ENCODE measurements around the gene ARHGEF11.

The ARHGEF11 gene

DNA sequence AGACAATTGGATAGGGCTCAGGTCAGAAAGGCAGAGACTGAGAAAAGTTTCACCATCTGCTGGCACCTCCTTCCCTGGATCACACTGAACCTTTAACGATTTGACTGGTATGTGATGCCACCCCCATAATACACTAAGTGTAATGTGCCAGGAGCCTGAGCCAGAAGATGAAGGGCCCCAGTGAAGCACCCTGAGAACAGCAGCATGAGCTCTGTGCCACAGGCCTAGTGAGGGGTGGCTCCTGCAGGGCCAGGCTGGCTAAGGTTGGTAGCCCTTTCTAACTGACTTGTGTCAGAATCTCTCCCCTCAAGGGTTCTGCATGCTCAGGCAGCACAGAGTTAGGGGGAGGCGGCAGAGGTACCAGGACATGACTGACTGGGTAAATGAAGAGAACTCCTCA, 38.9 kb downstream of the ARHGEF11 start:
- Mint-ChIP-seq H3K27me3 (peaks cover 32 to 36% of the 10 kb centered on the region in 2 donors), H3K9me3 (no peaks in the 10 kb centered on the region), H3K27ac (no peak overlapping the region), H3K4me3 (no peak overlapping the region), H3K4me1 (ENCODE audit: low read depth in 2 of 2) (no peaks in the 10 kb centered on the region), H3K36me3 (ENCODE audit: insufficient read depth) (no peaks in the 10 kb centered on the region)
- DNase-seq (no peak), ATAC-seq (replicated peaks) (no peak)

DNA sequence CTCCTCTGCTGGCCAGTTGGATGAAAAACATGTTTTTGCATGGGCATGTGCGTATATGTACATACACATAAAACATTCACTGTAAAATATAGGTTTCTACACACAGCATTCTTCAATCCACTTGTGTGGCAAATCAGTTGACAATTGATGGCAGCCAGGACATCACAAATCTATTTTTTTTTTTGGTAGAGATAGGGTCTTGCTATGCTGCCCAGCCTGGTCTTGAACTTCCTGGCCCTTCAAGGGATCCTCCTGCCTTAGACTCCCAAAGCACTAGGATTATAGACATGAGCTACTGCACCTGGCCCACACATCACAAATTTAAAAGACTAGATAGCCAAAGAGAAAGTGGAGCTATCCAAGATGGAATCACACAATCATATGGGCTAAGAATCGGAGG, 39.6 kb downstream of the ARHGEF11 start:
- Mint-ChIP-seq H3K36me3 (ENCODE audit: insufficient read depth) (no peaks in the 10 kb centered on the region), H3K9me3 (no peaks in the 10 kb centered on the region), H3K27me3 (peaks cover 32 to 39% of the 10 kb centered on the region in 2 donors), H3K4me1 (ENCODE audit: low read depth in 2 of 2) (no peaks in the 10 kb centered on the region), H3K4me3 (no peak overlapping the region), H3K27ac (no peak overlapping the region)
- ATAC-seq (replicated peaks): no peak
- DNase-seq: no peak

DNA sequence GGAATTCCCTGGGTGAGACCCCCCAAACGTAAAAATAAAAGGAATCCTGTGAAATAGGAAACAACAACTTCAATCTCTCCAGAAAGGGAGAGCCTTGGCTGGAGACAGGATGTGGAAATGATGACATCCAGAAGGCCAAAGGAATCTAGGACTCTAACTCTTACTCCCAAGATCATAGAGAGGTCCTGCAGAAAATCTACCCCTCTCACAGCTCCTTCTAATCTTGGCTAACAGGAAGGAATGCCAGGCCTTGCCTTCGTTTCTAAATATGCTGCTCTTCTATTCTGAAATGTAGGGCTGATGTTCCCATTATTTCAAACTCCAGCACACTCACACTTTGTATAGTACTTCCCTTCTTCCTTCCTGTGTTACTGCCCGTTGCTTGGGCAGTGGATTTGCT, 40.7 kb downstream of the ARHGEF11 start:
- no peak for ATAC-seq (replicated peaks)
- DNase-seq: no peak
- H3K27ac Mint-ChIP-seq: no peak overlapping the region
- no peaks in the 10 kb centered on the region for H3K4me1 Mint-ChIP-seq (ENCODE audit: low read depth in 2 of 2)
- H3K4me3 Mint-ChIP-seq: no peak overlapping the region
- H3K27me3 Mint-ChIP-seq: peaks cover 31 to 41% of the 10 kb centered on the region in 2 donors
- no peaks in the 10 kb centered on the region for H3K36me3 Mint-ChIP-seq (ENCODE audit: insufficient read depth)
- no peaks in the 10 kb centered on the region for H3K9me3 Mint-ChIP-seq

DNA sequence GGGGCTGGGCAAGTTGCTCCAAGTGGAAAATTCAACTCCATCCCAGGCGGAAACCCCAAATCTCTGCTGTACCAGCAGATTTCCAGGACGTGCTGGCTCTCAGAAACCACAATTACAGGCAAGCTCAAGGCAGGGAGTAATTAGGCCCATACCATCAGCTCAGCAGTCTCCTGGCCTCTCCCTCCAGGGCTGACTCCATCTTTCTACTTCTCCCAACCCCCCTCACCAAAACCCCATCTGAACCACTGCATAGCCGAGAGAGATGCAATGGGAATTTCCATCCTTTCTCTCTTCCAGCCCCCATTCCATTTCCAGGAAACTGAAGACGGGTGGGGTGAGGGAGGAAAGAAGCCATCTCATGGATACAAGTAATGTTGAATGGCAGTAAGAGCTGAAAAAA, 41.2 kb downstream of the ARHGEF11 start:
- DNase-seq (no peak), ATAC-seq (replicated peaks) (no peak)
- Mint-ChIP-seq H3K4me1 (ENCODE audit: low read depth in 2 of 2) (no peaks in the 10 kb centered on the region), H3K27ac (no peak overlapping the region), H3K9me3 (no peaks in the 10 kb centered on the region), H3K4me3 (no peak overlapping the region), H3K36me3 (ENCODE audit: insufficient read depth) (no peaks in the 10 kb centered on the region), H3K27me3 (peaks cover 27 to 41% of the 10 kb centered on the region in 2 donors)

DNA sequence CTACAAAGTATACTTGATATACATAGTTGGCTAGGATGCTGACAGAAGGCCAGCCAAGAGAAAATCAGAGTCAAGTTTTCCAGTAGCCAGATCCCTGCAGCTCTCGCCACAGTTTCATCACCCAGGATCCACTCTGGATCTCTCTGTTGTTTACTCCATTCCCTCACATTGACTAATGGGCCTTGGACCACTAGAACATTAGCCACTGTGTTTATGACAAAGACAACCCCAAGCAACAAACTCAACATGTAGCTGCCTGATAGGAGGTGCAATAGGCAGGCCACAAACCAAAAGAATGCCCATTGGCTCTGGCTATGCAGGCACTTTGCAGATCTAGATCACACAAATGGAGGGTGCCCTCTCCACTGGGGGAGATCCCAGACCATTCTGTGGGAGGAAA, 44.2 kb downstream of the ARHGEF11 start:
- DNase-seq (no peak), ATAC-seq (replicated peaks) (no peak)
- peaks cover 32 to 56% of the 10 kb centered on the region in 2 donors for H3K27me3 Mint-ChIP-seq
- no peaks in the 10 kb centered on the region for H3K4me1 Mint-ChIP-seq (ENCODE audit: low read depth in 2 of 2)
- no peak overlapping the region for H3K27ac Mint-ChIP-seq
- no peaks in the 10 kb centered on the region for H3K9me3 Mint-ChIP-seq
- no peaks in the 10 kb centered on the region for H3K36me3 Mint-ChIP-seq (ENCODE audit: insufficient read depth)
- H3K4me3 Mint-ChIP-seq: no peak overlapping the region

DNA sequence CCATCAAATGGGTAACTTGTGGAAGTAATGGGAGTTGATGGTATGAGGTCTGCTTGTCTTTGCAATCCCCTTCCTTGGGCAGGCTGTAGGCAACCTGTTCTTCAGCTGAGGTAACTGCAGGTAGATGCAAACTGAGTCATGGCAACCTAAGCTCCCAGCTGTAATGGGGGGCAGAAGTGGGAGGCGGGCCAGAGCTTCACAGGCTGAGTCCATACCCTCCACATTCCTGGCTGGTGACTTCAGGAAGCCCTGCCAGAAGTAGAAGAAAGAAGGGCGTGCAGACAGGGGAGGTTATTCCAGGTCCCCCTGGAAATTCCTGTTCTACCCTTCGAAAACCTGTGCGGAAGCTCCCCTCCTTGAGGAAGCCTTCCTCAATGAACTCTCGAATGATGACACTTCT, 44.9 kb downstream of the ARHGEF11 start:
- no peak for ATAC-seq (replicated peaks)
- Mint-ChIP-seq H3K27me3 (peaks cover 38 to 62% of the 10 kb centered on the region in 2 donors), H3K27ac (no peak overlapping the region), H3K4me1 (ENCODE audit: low read depth in 2 of 2) (no peaks in the 10 kb centered on the region), H3K4me3 (no peak overlapping the region), H3K36me3 (ENCODE audit: insufficient read depth) (no peaks in the 10 kb centered on the region), H3K9me3 (no peaks in the 10 kb centered on the region)
- DNase-seq: no peak

DNA sequence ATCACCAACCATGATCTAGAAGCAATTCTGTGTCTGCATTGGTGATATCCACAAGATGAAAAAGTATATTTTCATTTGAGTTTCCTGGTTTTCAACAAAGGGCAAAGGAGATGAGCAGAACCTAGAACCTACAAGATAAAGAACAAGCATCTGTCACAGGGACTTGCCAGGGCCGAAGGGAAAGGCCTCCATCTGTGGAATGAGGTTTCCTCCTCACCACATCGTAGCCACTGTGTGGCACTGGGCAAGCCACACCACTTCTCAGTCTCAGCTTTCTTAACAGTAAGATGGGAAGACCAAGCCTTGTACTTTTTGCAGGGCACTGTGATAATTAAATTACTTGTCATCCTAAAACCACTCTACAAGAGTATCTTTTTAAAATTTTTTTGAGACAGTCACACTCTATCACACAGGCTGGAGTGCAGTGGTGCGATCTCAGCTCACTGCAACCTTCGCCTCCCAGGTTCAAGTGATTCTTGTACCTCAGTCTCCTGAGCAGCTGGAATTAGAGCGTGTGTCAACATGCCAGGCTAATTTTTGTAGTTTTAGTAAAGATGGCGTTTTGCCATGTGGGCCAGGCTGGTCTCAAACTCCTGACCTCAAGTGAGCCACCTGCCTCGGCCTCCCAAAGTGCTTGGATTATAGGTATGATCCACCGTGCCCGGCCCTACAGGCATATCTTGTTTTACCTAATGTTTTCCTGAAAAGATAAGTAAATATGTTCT, 45.8 kb downstream of the ARHGEF11 start:
- Mint-ChIP-seq H3K27me3 (peaks cover 39 to 64% of the 10 kb centered on the region in 2 donors), H3K36me3 (ENCODE audit: insufficient read depth) (no peaks in the 10 kb centered on the region), H3K27ac (no peak overlapping the region), H3K4me3 (no peak overlapping the region), H3K4me1 (ENCODE audit: low read depth in 2 of 2) (no peaks in the 10 kb centered on the region), H3K9me3 (no peaks in the 10 kb centered on the region)
- ATAC-seq (replicated peaks) (no peak), DNase-seq (no peak)

DNA sequence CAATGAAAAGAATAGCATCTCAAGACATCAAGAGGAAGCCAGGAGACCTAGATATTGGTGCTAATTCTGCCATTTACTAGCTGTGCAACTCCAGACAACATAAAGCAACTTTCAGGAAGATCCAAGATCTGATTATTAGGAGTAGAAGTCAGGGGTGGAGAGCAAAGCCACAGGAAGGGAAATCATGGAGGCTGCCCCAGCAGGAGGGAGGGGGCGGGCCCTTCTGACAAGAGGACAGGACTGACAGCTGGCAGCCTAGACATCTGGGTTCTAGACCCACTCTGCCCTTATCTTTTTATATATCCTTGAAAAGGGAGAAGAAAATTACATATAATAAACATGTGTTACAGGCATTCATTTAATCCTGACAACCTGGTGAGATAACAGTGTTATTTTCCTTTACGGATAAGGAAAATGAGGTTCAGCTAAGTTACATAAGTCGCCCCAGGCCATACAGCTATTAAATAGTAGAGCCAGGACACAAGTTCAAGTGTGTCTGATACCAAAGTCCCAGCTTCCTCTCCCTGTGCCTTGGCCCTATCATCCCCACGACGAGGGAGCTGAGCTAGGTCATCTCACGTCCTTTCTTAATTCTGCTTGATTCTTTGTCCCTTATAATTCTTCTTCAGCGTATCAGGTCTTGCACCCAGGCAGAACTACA, 46.6 kb downstream of the ARHGEF11 start:
- Mint-ChIP-seq H3K4me1 (ENCODE audit: low read depth in 2 of 2) (no peaks in the 10 kb centered on the region), H3K27ac (no peak overlapping the region), H3K4me3 (no peak overlapping the region), H3K36me3 (ENCODE audit: insufficient read depth) (no peaks in the 10 kb centered on the region), H3K9me3 (no peaks in the 10 kb centered on the region), H3K27me3 (peaks cover 33 to 64% of the 10 kb centered on the region in 2 donors)
- ATAC-seq (replicated peaks) (no peak), DNase-seq (no peak)

DNA sequence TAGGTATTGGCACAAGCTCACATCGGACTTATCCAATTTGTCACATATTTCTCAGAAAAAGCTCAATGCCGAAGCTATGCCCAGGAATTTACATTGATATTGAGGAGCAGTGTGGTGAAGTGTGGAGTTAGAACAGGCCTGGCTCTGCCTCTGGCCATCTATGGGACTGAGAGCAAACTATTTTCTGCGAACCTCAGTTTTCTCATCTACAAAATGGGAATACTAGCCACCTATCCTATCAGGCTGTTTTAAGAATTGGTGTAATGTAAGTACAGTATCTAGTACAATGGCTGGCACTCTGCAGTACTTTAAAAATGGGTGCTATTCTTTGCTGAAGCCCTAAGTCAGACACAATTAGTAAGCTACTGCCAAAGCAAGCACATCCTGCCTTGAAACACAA, 47.2 kb downstream of the ARHGEF11 start:
- Mint-ChIP-seq H3K4me1 (ENCODE audit: low read depth in 2 of 2) (no peaks in the 10 kb centered on the region), H3K27me3 (peaks cover 32 to 66% of the 10 kb centered on the region in 2 donors), H3K36me3 (ENCODE audit: insufficient read depth) (no peaks in the 10 kb centered on the region), H3K27ac (no peak overlapping the region), H3K4me3 (no peak overlapping the region), H3K9me3 (no peaks in the 10 kb centered on the region)
- no peak for ATAC-seq (replicated peaks)
- no peak for DNase-seq

DNA sequence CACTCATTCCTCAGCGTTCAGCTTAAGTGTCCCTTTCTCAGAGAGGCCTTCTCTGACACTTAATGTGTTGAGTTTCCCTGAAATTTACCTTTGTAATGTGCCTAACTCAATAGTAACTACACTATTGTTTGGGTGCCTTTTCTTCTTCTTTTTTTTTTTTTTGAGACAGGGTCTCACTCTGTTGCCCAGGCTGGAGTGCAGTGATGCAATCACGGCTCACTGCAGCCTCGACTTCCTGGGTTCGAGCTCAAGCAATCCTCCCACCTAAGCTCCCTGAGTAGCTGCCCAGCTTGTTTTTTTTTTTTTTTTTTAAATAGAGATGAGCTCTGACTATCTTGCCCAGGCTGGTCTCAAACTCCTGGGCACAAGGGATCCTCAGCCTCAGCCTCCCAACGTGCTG, 50.1 kb downstream of the ARHGEF11 start:
- Mint-ChIP-seq H3K4me1 (ENCODE audit: low read depth in 2 of 2) (no peaks in the 10 kb centered on the region), H3K9me3 (no peaks in the 10 kb centered on the region), H3K4me3 (no peak overlapping the region), H3K36me3 (ENCODE audit: insufficient read depth) (no peaks in the 10 kb centered on the region), H3K27ac (no peak overlapping the region), H3K27me3 (peaks cover 27 to 55% of the 10 kb centered on the region in 2 donors)
- no peak for DNase-seq
- no peak for ATAC-seq (replicated peaks)

DNA sequence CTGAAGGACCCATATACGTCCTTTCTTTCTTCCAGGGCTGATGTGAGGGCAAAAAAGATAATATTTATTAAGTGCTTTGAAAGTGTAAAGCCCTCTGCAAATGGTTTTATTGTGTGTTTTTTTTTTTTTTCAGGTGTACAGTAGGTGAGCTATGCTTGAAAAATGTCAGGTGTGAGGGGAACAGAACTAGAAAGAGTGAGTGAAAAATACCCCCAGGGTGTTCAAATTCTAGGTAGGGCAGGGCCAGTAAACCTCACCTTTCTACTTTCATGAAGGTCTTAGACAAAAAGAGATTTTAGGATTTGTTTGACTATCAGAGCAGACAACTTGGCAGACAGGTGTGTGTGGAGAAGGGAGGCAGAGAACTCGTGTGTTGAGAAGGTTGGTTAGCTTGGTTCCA, 51.3 kb downstream of the ARHGEF11 start:
- H3K4me3 Mint-ChIP-seq: no peak overlapping the region
- H3K27ac Mint-ChIP-seq: no peak overlapping the region
- DNase-seq: no peak
- no peaks in the 10 kb centered on the region for H3K9me3 Mint-ChIP-seq
- H3K27me3 Mint-ChIP-seq: peaks cover 31 to 55% of the 10 kb centered on the region in 2 donors
- no peak for ATAC-seq (replicated peaks)
- no peaks in the 10 kb centered on the region for H3K36me3 Mint-ChIP-seq (ENCODE audit: insufficient read depth)
- H3K4me1 Mint-ChIP-seq (ENCODE audit: low read depth in 2 of 2): no peaks in the 10 kb centered on the region

DNA sequence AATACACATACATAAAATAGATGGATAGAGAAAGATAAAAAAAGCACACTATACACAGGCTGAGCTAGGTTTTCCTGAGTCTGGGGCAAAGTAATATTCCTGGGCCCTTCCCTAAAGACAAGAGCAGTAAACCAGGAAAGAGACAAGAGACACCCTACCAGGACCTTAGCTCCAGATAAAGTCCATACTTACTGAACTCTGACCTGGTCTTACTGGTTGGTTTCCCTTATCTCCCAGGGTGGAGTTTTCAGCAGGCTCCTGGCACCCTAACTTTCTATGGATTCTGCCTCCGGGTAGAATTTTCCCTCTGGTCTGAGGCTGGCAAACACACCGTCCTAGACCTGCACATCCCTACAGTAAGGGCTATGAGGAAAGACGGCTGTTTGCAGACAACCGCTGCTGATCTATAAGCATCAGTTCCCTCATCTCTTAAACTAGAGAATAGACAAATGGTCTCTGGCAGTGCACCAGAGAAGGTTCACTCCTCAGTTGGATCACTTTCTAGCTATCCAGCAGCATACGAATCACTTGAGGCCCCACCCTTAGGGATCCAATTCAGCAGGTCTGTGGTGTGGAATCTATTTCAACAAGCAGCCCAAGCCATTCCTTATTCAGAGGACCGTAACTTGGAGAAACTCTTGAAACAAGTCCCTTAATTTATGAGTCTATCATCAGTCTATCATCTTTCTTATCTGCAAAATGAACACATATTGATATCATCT, 52.0 kb downstream of the ARHGEF11 start:
- Mint-ChIP-seq H3K27me3 (peaks cover 29 to 50% of the 10 kb centered on the region in 2 donors), H3K4me1 (ENCODE audit: low read depth in 2 of 2) (no peaks in the 10 kb centered on the region), H3K27ac (no peak overlapping the region), H3K9me3 (no peaks in the 10 kb centered on the region), H3K36me3 (ENCODE audit: insufficient read depth) (no peaks in the 10 kb centered on the region), H3K4me3 (no peak overlapping the region)
- no peak for DNase-seq
- ATAC-seq (replicated peaks): no peak

DNA sequence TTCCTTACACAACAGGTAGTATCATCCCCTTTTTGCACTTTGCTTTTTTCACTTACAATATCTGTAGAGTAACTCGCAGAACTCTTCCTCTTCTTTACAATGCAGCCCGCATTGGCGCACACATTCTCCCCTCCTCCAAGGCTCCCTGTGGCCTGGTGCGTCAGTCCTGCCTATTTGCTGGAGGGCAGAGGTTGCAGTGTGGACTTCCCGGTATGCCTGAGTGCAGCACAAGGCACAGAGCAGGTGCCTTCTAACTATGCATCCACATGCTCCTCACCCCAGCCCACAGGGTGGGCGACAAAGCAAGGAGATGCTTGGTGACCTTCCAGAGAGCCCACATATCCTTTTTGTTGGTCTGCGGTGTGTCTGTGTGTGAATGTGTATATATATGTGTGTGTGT, 53.3 kb downstream of the ARHGEF11 start:
- peaks cover 0 to 3% of the 10 kb centered on the region in 2 donors for H3K4me1 Mint-ChIP-seq (ENCODE audit: low read depth in 2 of 2)
- H3K4me3 Mint-ChIP-seq: no peak overlapping the region
- H3K27me3 Mint-ChIP-seq: peaks cover 23 to 42% of the 10 kb centered on the region in 2 donors
- no peaks in the 10 kb centered on the region for H3K36me3 Mint-ChIP-seq (ENCODE audit: insufficient read depth)
- H3K9me3 Mint-ChIP-seq: no peaks in the 10 kb centered on the region
- H3K27ac Mint-ChIP-seq: no peak overlapping the region
- ATAC-seq (replicated peaks) (no peak), DNase-seq (no peak)

DNA sequence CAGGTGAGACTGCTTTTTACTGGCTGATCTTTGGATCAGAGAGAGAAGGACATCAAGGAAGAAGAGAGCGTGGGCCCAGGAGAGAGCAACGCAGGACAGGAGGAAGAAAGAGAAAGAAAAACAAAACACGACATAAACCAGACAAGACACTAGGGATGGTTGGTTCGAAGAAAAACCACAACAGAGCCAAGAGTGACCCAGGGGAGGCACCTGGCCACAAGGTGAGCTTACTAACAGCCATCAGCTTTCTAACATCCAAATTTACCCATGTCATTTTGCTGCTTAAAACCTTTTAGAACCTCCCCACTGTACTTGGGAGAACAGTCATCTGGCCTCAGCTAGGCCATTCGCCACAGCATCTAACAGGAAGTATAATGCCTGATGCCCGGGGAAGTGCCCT, 57.8 kb downstream of the ARHGEF11 start:
- Mint-ChIP-seq H3K27me3 (peaks cover 34 to 38% of the 10 kb centered on the region in 2 donors), H3K27ac (no peak overlapping the region), H3K9me3 (no peaks in the 10 kb centered on the region), H3K4me3 (no peak overlapping the region), H3K4me1 (ENCODE audit: low read depth in 2 of 2) (peaks cover 0 to 3% of the 10 kb centered on the region in 2 donors), H3K36me3 (ENCODE audit: insufficient read depth) (no peaks in the 10 kb centered on the region)
- DNase-seq (no peak), ATAC-seq (replicated peaks) (no peak)
